GM12878 (cell line): ENCODE results near the gene N4BP2L2.

Experiments
- BACH1 ChIP-seq: fragments of 450-650 bp; IDR thresholded peaks from 2 replicates; pipeline ENCODE4 v1.6.1; 2017; ENCODE audit warnings: mild to moderate bottlenecking, borderline replicate concordance
- BHLHE40 ChIP-seq, 2 experiments: fragments of 450-650 bp in 1 of 2; IDR thresholded peaks; 2 replicates each; pipeline ENCODE4 v1.6.1; 2011 to 2017; ENCODE audit warnings: low read depth in 2 of 2, borderline replicate concordance in 1 of 2, improper control_type of control experiment in 1 of 2, low read length in 1 of 2, mild to moderate bottlenecking in 1 of 2
- ESRRA ChIP-seq: IDR thresholded peaks from 2 replicates; pipeline ENCODE4 v1.6.1; 2012; ENCODE audit warnings: mild to moderate bottlenecking, low read length, improper control_type of control experiment
- NR2C2 ChIP-seq: IDR thresholded peaks from 2 replicates; pipeline ENCODE4 v1.6.1; 2011; ENCODE audit warnings: borderline replicate concordance, low read depth; ENCODE audit not compliant: control insufficient read depth, insufficient read length
- POLR2A ChIP-seq: IDR thresholded peaks from 2 replicates; pipeline ENCODE4 v1.6.1; 2011; ENCODE audit warnings: low read depth, mild to moderate bottlenecking, low read length
- RAD21 ChIP-seq: IDR thresholded peaks from 2 replicates; pipeline ENCODE4 v1.6.1; 2011; ENCODE audit warnings: mild to moderate bottlenecking, low read depth, low read length, moderate library complexity; ENCODE audit not compliant: insufficient read depth
- TF ChIP-seq, protein P1 (sequence below): IDR thresholded peaks from 2 replicates; pipeline ENCODE4 v1.6.1; 2011; ENCODE audit warnings: borderline replicate concordance, low read depth, mild to moderate bottlenecking, moderate library complexity, low read length; ENCODE audit not compliant: insufficient read depth, poor library complexity, severe bottlenecking
- TF ChIP-seq, protein P2 (sequence below), 3 experiments: IDR thresholded peaks in 2 of 3; conservative IDR thresholded peaks in 1 of 3; 2 replicates each; pipeline ENCODE4 v1.5.1; 2011; ENCODE audit warnings: low read depth in 3 of 3, low read length in 3 of 3, mild to moderate bottlenecking in 3 of 3, control low read depth in 2 of 3, moderate library complexity in 2 of 3, inconsistent platforms in 1 of 3, mixed read lengths in 1 of 3; ENCODE audit not compliant: control insufficient read depth in 2 of 3, insufficient read depth in 1 of 3; ENCODE audit errors: extremely low read depth in 1 of 3

DNA sequence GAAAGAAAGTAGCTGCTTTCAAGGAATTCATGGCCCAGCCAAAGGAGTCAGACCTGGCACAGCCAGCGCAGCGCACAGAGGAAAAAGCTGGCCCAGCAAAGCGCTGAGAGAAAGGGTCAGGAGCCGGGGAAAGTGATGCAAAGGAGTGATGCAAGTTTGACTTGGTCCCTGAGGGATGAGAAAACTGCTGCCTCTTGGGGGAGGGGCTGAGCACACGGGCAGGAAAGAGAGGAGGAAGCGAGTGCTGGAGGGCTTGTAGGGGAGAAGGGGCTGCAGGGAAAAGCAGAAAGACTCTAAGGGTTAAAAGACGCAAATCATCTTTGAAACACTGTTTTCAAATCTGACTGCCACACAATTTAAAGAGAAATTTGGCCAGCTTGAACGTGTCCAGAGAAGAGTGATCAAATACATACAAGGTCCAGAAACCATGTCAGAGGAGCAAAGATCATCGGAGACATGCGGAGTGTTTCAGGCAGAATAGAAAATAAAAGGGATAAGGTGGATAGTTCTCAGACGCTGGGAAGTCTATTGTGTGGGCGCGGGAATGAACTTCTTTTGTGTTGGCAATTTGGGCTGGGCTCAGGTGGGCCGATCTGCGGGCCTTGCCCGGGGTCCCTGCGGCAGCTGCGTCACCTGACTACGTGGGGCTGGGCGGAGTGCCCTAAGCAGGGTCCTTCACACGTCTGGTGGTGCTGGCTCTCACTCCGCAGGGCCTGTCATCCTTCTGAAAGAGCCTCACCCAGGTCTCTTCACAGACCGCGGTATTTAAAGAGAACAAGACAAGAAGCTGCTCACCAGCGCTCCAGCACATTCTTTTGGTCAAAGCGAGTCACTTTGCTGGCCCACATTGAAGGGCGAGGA lies 128.8 kb downstream of the N4BP2L2 start:
- TF ChIP-seq NR2C2 (no peak), ESRRA (no peak), BHLHE40 (IDR thresholded peaks at IDR 0.05; ENCODE audit: borderline replicate concordance in 1 of 2, low read depth in 2 of 2, low read length in 1 of 2) (no peak), BACH1 (no peak), RAD21 (no peak), POLR2A (no peak)
- TF ChIP-seq, protein P1, sequence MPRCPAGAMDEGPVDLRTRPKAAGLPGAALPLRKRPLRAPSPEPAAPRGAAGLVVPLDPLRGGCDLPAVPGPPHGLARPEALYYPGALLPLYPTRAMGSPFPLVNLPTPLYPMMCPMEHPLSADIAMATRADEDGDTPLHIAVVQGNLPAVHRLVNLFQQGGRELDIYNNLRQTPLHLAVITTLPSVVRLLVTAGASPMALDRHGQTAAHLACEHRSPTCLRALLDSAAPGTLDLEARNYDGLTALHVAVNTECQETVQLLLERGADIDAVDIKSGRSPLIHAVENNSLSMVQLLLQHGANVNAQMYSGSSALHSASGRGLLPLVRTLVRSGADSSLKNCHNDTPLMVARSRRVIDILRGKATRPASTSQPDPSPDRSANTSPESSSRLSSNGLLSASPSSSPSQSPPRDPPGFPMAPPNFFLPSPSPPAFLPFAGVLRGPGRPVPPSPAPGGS: no peak
- TF ChIP-seq, protein P2, sequence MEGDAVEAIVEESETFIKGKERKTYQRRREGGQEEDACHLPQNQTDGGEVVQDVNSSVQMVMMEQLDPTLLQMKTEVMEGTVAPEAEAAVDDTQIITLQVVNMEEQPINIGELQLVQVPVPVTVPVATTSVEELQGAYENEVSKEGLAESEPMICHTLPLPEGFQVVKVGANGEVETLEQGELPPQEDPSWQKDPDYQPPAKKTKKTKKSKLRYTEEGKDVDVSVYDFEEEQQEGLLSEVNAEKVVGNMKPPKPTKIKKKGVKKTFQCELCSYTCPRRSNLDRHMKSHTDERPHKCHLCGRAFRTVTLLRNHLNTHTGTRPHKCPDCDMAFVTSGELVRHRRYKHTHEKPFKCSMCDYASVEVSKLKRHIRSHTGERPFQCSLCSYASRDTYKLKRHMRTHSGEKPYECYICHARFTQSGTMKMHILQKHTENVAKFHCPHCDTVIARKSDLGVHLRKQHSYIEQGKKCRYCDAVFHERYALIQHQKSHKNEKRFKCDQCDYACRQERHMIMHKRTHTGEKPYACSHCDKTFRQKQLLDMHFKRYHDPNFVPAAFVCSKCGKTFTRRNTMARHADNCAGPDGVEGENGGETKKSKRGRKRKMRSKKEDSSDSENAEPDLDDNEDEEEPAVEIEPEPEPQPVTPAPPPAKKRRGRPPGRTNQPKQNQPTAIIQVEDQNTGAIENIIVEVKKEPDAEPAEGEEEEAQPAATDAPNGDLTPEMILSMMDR (IDR thresholded peaks at IDR 0.05 in 2 of 3, conservative IDR thresholded peaks at IDR 0.05 in 1 of 3; ENCODE audit: control insufficient read depth in 2 of 3, extremely low read depth in 1 of 3, insufficient read depth in 1 of 3, low read depth in 3 of 3, low read length in 3 of 3): no peak
